IMR-90 (cell line): ENCODE data around the gene KCNT2. TPM values are rescaled to one million over a fixed set of nuclear protein-coding genes. Genes with fewer than 3 reads are reported as not detected.

ENCODE experiments used
- ATAC-seq: fragments of 200-7000 bp; cut with Tn5 transposase; 2 replicates; pipeline ENCODE4 v1.9.1; 2020; ENCODE audit warnings: low read depth, mild to moderate bottlenecking, moderate library complexity
- BruUV-seq: library from RNA; stranded (reverse); fragments of 400-500 nt; replicated peaks from 2 replicates; lab custom pipeline; 2021; lab: Mats Ljungman, UMichigan
- CTCF ChIA-PET: fragments of 300-600 bp; formaldehyde crosslinking; extraction: SDS; loops from one replicate; lab custom pipeline; 2021; ENCODE audit warnings: antibody characterized with exemption; lab: Yijun Ruan, JAX
- POLR2A ChIA-PET: fragments of 300-600 bp; sonication (Branson Sonifier 250); formaldehyde crosslinking; loops from one replicate; lab custom pipeline; 2022; ENCODE audit warnings: antibody characterized with exemption; ENCODE audit not compliant: unreplicated experiment; lab: Charles Lee
- DNase-seq: peaks from one replicate; pipeline ENCODE4 v3.0.0; 2013
- H2AFZ ChIP-seq: replicated peaks from 2 replicates; pipeline ENCODE3; 2013; ENCODE audit warnings: low read length, mild to moderate bottlenecking; ENCODE audit not compliant: poor library complexity
- H2AK5ac ChIP-seq: 2 replicates; pipeline ENCODE4 v1.6.1; 2013; ENCODE audit warnings: low read depth, low read length, inconsistent platforms
- H2AK9ac ChIP-seq: replicated peaks from 2 replicates; pipeline ENCODE3; 2013; ENCODE audit warnings: mild to moderate bottlenecking, low read depth, low read length, moderate library complexity; ENCODE audit not compliant: poor library complexity
- H2BK120ac ChIP-seq: 2 replicates; pipeline ENCODE4 v1.6.1; 2013; ENCODE audit warnings: low read depth, low read length, inconsistent platforms
- H2BK15ac ChIP-seq: 3 replicates; pipeline ENCODE4 v1.6.1; 2013; ENCODE audit warnings: low read depth, low read length, inconsistent platforms
- H2BK20ac ChIP-seq: 2 replicates; pipeline ENCODE4 v1.6.1; 2013; ENCODE audit warnings: low read depth, mild to moderate bottlenecking, inconsistent platforms, low read length, moderate library complexity
- H2BK5ac ChIP-seq: 2 replicates; pipeline ENCODE4 v1.6.1; 2013; ENCODE audit warnings: mild to moderate bottlenecking, low read depth, low read length, inconsistent platforms; ENCODE audit not compliant: poor library complexity, severe bottlenecking
- H3K14ac ChIP-seq: replicated peaks from 2 replicates; pipeline ENCODE4 v1.6.1; 2013; ENCODE audit warnings: low read depth, low read length, inconsistent platforms
- H3K18ac ChIP-seq: 2 replicates; pipeline ENCODE4 v1.6.1; 2013; ENCODE audit warnings: low read depth, low read length, control low read depth
- H3K23ac ChIP-seq: 2 replicates; pipeline ENCODE4 v1.6.1; 2013; ENCODE audit warnings: low read depth, low read length, inconsistent platforms
- H3K27ac ChIP-seq: 2 replicates; pipeline ENCODE4 v1.5.1; 2013; ENCODE audit warnings: mild to moderate bottlenecking, control low read depth, low read length; ENCODE audit not compliant: insufficient read depth
- H3K27me3 ChIP-seq: 2 replicates; pipeline ENCODE4 v1.6.1; 2013; ENCODE audit warnings: low read length; ENCODE audit not compliant: control insufficient read depth, insufficient read depth
- H3K36me3 ChIP-seq: 2 replicates; pipeline ENCODE4 v1.6.1; 2013; ENCODE audit warnings: low read length, mixed read lengths; ENCODE audit not compliant: control insufficient read depth, insufficient read depth
- H3K4ac ChIP-seq: 2 replicates; pipeline ENCODE4 v1.6.1; 2013; ENCODE audit warnings: low read depth, low read length, inconsistent platforms
- H3K4me1 ChIP-seq: 2 replicates; pipeline ENCODE4 v1.6.1; 2013; ENCODE audit warnings: low read length, mixed read lengths; ENCODE audit not compliant: control insufficient read depth, insufficient read depth
- H3K4me2 ChIP-seq: 2 replicates; pipeline ENCODE4 v1.6.1; 2013; ENCODE audit warnings: low read depth, mild to moderate bottlenecking, control low read depth, low read length, moderate library complexity
- H3K4me3 ChIP-seq: 2 replicates; pipeline ENCODE4 v1.5.1; 2013; ENCODE audit warnings: low read depth, mild to moderate bottlenecking, control low read depth, low read length, moderate library complexity; ENCODE audit not compliant: insufficient read depth
- H3K56ac ChIP-seq: 2 replicates; pipeline ENCODE4 v1.6.1; 2013; ENCODE audit warnings: low read length, inconsistent platforms; ENCODE audit not compliant: insufficient read depth; ENCODE audit errors: extremely low read depth
- H3K79me1 ChIP-seq, 2 experiments: 2 replicates each; pipeline ENCODE4 v1.6.1; 2013; ENCODE audit warnings: low read length in 2 of 2, inconsistent platforms in 1 of 2, low read depth in 1 of 2
- H3K9ac ChIP-seq: 2 replicates; pipeline ENCODE4 v1.6.1; 2013; ENCODE audit warnings: low read depth, low read length, control low read depth
- H3K9me1 ChIP-seq: 2 replicates; pipeline ENCODE4 v1.6.1; 2013; ENCODE audit warnings: low read length, inconsistent platforms; ENCODE audit not compliant: insufficient read depth
- H3K9me3 ChIP-seq: 2 replicates; pipeline ENCODE4 v1.6.1; 2013; ENCODE audit warnings: low read length; ENCODE audit not compliant: control insufficient read depth, insufficient read depth
- H4K20me1 ChIP-seq: 2 replicates; pipeline ENCODE4 v1.6.1; 2013; ENCODE audit warnings: low read length, inconsistent platforms; ENCODE audit not compliant: insufficient read depth
- H4K5ac ChIP-seq: 2 replicates; pipeline ENCODE4 v1.6.1; 2013; ENCODE audit warnings: mild to moderate bottlenecking, low read depth, low read length, control low read depth
- H4K8ac ChIP-seq, 2 experiments: 2 replicates each; pipeline ENCODE4 v1.6.1; 2013; ENCODE audit warnings: low read depth in 2 of 2, low read length in 2 of 2, control low read depth in 1 of 2, inconsistent platforms in 1 of 2
- H4K91ac ChIP-seq: 2 replicates; pipeline ENCODE4 v1.6.1; 2013; ENCODE audit warnings: low read depth, low read length, inconsistent platforms; ENCODE audit not compliant: insufficient read depth
- BHLHE40 ChIP-seq: fragments of 150-350 bp; IDR thresholded peaks from 2 replicates; pipeline ENCODE4 v1.6.1; 2016; ENCODE audit warnings: mild to moderate bottlenecking, low read depth, low read length
- CEBPB ChIP-seq: IDR thresholded peaks from 2 replicates; pipeline ENCODE4 v1.6.1; 2012; ENCODE audit warnings: low read depth, low read length, improper control_type of control experiment
- CHD1 ChIP-seq: IDR thresholded peaks from 2 replicates; pipeline ENCODE4 v1.6.1; 2012; ENCODE audit warnings: low read depth, low read length, improper control_type of control experiment
- CTCF ChIP-seq: conservative IDR thresholded peaks from 2 replicates; pipeline ENCODE4 v1.5.1; 2012; ENCODE audit warnings: mild to moderate bottlenecking, low read depth, low read length, improper control_type of control experiment
- ELK1 ChIP-seq: fragments of 150-350 bp; IDR thresholded peaks from 2 replicates; pipeline ENCODE4 v1.6.1; 2016; ENCODE audit warnings: low read depth, mild to moderate bottlenecking, low read length, moderate library complexity, borderline replicate concordance
- FOS ChIP-seq: fragments of 150-350 bp; IDR thresholded peaks from 2 replicates; pipeline ENCODE4 v1.6.1; 2016; ENCODE audit warnings: low read depth, low read length
- MAFK ChIP-seq: IDR thresholded peaks from 2 replicates; pipeline ENCODE4 v1.6.1; 2012; ENCODE audit warnings: low read depth, low read length, improper control_type of control experiment
- MAZ ChIP-seq: IDR thresholded peaks from 2 replicates; pipeline ENCODE4 v1.6.1; 2012; ENCODE audit warnings: low read depth, mild to moderate bottlenecking, low read length, improper control_type of control experiment, moderate library complexity, borderline replicate concordance
- MXI1 ChIP-seq: IDR thresholded peaks from 2 replicates; pipeline ENCODE4 v1.6.1; 2012; ENCODE audit warnings: low read depth, mild to moderate bottlenecking, low read length, moderate library complexity, borderline replicate concordance
- NFE2L2 ChIP-seq: fragments of 150-350 bp; IDR thresholded peaks from 2 replicates; pipeline ENCODE4 v1.6.1; 2016; ENCODE audit warnings: low read depth, mild to moderate bottlenecking, low read length
- POLR2A ChIP-seq: IDR thresholded peaks from 2 replicates; pipeline ENCODE4 v1.6.1; 2012; ENCODE audit warnings: mild to moderate bottlenecking, low read depth, low read length
- RAD21 ChIP-seq: IDR thresholded peaks from 2 replicates; pipeline ENCODE4 v1.6.1; 2012; ENCODE audit warnings: low read length, improper control_type of control experiment
- RCOR1 ChIP-seq: IDR thresholded peaks from 2 replicates; pipeline ENCODE4 v1.6.1; 2012; ENCODE audit warnings: mild to moderate bottlenecking, low read length, improper control_type of control experiment; ENCODE audit not compliant: insufficient replicate concordance
- RFX5 ChIP-seq: IDR thresholded peaks from 2 replicates; pipeline ENCODE4 v1.8.0; 2012; ENCODE audit warnings: low read depth, mild to moderate bottlenecking, low read length, moderate library complexity
- SMC3 ChIP-seq: fragments of 150-350 bp; IDR thresholded peaks from 2 replicates; pipeline ENCODE4 v1.6.1; 2016; ENCODE audit warnings: low read depth, mild to moderate bottlenecking, antibody characterized with exemption, low read length, moderate library complexity
- USF2 ChIP-seq: fragments of 150-350 bp; IDR thresholded peaks from 2 replicates; pipeline ENCODE4 v1.6.1; 2017; ENCODE audit warnings: mild to moderate bottlenecking, antibody characterized with exemption, low read length, low read depth
- WGBS, 2 experiments: methylation state at CpG; one replicate each; pipeline versions ENCODE4 v1.1.5 to v1.1.7; 2013; ENCODE audit warnings: missing lambda C conversion rate in 2 of 2; ENCODE audit not compliant: insufficient read length in 1 of 2; ENCODE audit errors: extremely low coverage in 2 of 2; 5-methylcytosine and 5-hydroxymethylcytosine counted together
- dilution Hi-C: fragments of 300-500 bp; cut with HindIII; formaldehyde crosslinking; loops from one replicate; pipeline ENCODE4 v1.14.3; 2018; ENCODE audit warnings: low sequenced_read_pairs; ENCODE audit not compliant: unreplicated experiment
- in situ Hi-C: fragments of 300-500 bp; cut with MboI; formaldehyde crosslinking; loops from 3 replicates; pipeline ENCODE4 v1.14.3; 2019; ENCODE audit warnings: low sequenced_read_pairs, inconsistent platforms, mixed read lengths
- intact Hi-C: fragments of 100-400 bp; cut with micrococcal nuclease; formaldehyde crosslinking; loops from 2 replicates; pipeline ENCODE4 v1.10.0; 2022
- polyA plus RNA-seq, 3 experiments: library from polyadenylated mRNA; depleted of rRNA; stranded (reverse); fragments of >200 nt; gene quantifications; 2 replicates each; pipeline ENCODE4 v1.2.3, GENCODE V29; 2012; ENCODE audit warnings: low replicate concordance in 1 of 3
- total RNA-seq: library from RNA; depleted of rRNA; stranded (reverse); fragments of >200 nt; gene quantifications from 2 replicates; pipeline ENCODE4 v1.2.3, GENCODE V29; 2012

The KCNT2 gene
- total and polyA plus RNA-seq, 2 of the 4 experiments (the other 2 are of a cell fraction): 0.22 to 0.72 TPM

- BruUV-seq: no TSS peak
- no peak overlapping the region for H2BK120ac ChIP-seq
- no peaks in the 10 kb centered on the region for H3K79me1 ChIP-seq
- intact Hi-C loops: no loop called here
- no peaks in the 10 kb centered on the region for H3K9me1 ChIP-seq
- H3K23ac ChIP-seq: no peak overlapping the region
- WGBS, 2 experiments: no CpG with 5 or more reads among the region's 2 CpGs
- H3K9ac ChIP-seq: no peak overlapping the region
- TF ChIP-seq MAZ: no peak
- TF ChIP-seq MXI1: no peak
- no peak for TF ChIP-seq RFX5
- TF ChIP-seq ELK1: no peak
- no peak for TF ChIP-seq RCOR1
- TF ChIP-seq FOS: no peak
- no peak for TF ChIP-seq MAFK
- no peak for TF ChIP-seq NFE2L2
- TF ChIP-seq RAD21: no peak
- TF ChIP-seq POLR2A: no peak
- TF ChIP-seq BHLHE40: no peak
- no peak for TF ChIP-seq CEBPB
- TF ChIP-seq USF2: no peak
- TF ChIP-seq CTCF: no peak
- no peak for TF ChIP-seq SMC3
- no peak for TF ChIP-seq CHD1
- no peaks in the 10 kb centered on the region; the same call in 1 of the 2 replicates for H3K4me1 ChIP-seq
- H3K27me3 ChIP-seq: no peaks in the 10 kb centered on the region
- no peak overlapping the region for H3K18ac ChIP-seq
- no peak overlapping the region for H2BK5ac ChIP-seq
- no peak overlapping the region for H4K91ac ChIP-seq
- H3K14ac ChIP-seq: no peak overlapping the region
- DNase-seq (peak; percentile 41), ATAC-seq (no peak)
- no peaks in the 10 kb centered on the region for H3K9me3 ChIP-seq
- no peak overlapping the region for H2AK5ac ChIP-seq
- H3K4ac ChIP-seq: no peak overlapping the region
- dilution Hi-C loops: no loop called here
- no peak overlapping the region for H2AK9ac ChIP-seq
- no peaks in the 10 kb centered on the region for H4K20me1 ChIP-seq
- no peak overlapping the region for H3K4me2 ChIP-seq
- no peak overlapping the region for H2BK20ac ChIP-seq
- H2AFZ ChIP-seq: no peak overlapping the region
- no peak overlapping the region for H3K27ac ChIP-seq
- no peak overlapping the region for H3K4me3 ChIP-seq
- no peak overlapping the region for H2BK15ac ChIP-seq
- H3K36me3 ChIP-seq: no peaks in the 10 kb centered on the region
- no peak overlapping the region for H3K56ac ChIP-seq
- no peak overlapping the region for H4K8ac ChIP-seq
- CTCF ChIA-PET: no interaction called here
- POLR2A ChIA-PET: no interaction called here
- in situ Hi-C loops: no loop called here
- H4K5ac ChIP-seq: no peak overlapping the region
These were observed 198.7 kb downstream of the KCNT2 start for GRCh38 chr1:196409586-196409985.
